H7 (cell line): ENCODE results near the gene ABCG2. TPM values are rescaled to one million over a fixed set of nuclear protein-coding genes. Genes with fewer than 3 reads are reported as not detected.

ENCODE experiments used
- DNase-seq: peaks from one replicate; pipeline ENCODE4 v3.0.0; 2012
- H3K27me3 ChIP-seq: 2 replicates; pipeline ENCODE4 v1.6.0; 2011; ENCODE audit warnings: mild to moderate bottlenecking, low read length; ENCODE audit not compliant: control insufficient read depth, insufficient read depth
- H3K36me3 ChIP-seq: replicated peaks from 2 replicates; pipeline ENCODE4 v1.5.1; 2011; ENCODE audit warnings: low read length; ENCODE audit not compliant: control insufficient read depth, insufficient read depth
- H3K4me3 ChIP-seq: 2 replicates; pipeline ENCODE4 v1.5.1; 2011; ENCODE audit warnings: low read depth, mild to moderate bottlenecking, control low read depth, low read length, moderate library complexity; ENCODE audit not compliant: insufficient read depth
- total RNA-seq: library from RNA; depleted of rRNA; stranded (reverse); fragments of >200 nt; shearing (Covaris generic); gene quantifications from 2 replicates; pipeline ENCODE4 v1.2.3, GENCODE V29; 2014; rRNA removed

Gene ABCG2
- total RNA-seq, 1 experiment from 2014 or later, result 9.0 TPM

- Histone ChIP-seq H3K36me3 (peaks cover 11% of the 10 kb centered on the region), H3K4me3 (no peak overlapping the region), H3K27me3 (no peaks in the 10 kb centered on the region)
- DNase-seq, result no peak
Measured at GRCh38 chr4:88054229-88054628, 104.2 kb downstream of the ABCG2 start.

GRCh38 chr4:88045021-88045420, 113.4 kb downstream of the ABCG2 start:
- H3K27me3 ChIP-seq, result no peaks in the 10 kb centered on the region
- DNase-seq, result no peak
- peaks cover 32% of the 10 kb centered on the region for H3K36me3 ChIP-seq
- no peak overlapping the region for H3K4me3 ChIP-seq

GRCh38 chr4:88043586-88044340, 114.7 kb downstream of the ABCG2 start:
- peaks cover 34% of the 10 kb centered on the region for H3K36me3 ChIP-seq
- DNase-seq, result no peak
- no peak overlapping the region for H3K4me3 ChIP-seq
- no peaks in the 10 kb centered on the region for H3K27me3 ChIP-seq

- H3K27me3 ChIP-seq, result no peaks in the 10 kb centered on the region
- H3K4me3 ChIP-seq, result no peak overlapping the region
- DNase-seq, result no peak
- H3K36me3 ChIP-seq, result peaks cover 36% of the 10 kb centered on the region
Measured at GRCh38 chr4:88043001-88043400, 115.4 kb downstream of the ABCG2 start.

GRCh38 chr4:88041626-88042025, 116.8 kb downstream of the ABCG2 start:
- no peaks in the 10 kb centered on the region for H3K27me3 ChIP-seq
- H3K36me3 ChIP-seq, result peaks cover 40% of the 10 kb centered on the region
- no peak for DNase-seq
- H3K4me3 ChIP-seq, result no peak overlapping the region

GRCh38 chr4:88040707-88041106, 117.7 kb downstream of the ABCG2 start:
- no peaks in the 10 kb centered on the region for H3K27me3 ChIP-seq
- H3K4me3 ChIP-seq, result no peak overlapping the region
- DNase-seq, result no peak
- H3K36me3 ChIP-seq, result peaks cover 41% of the 10 kb centered on the region

Other genes starting within 250 kb of the ABCG2 start
- 88.2 and 98.0 TPM in 2 replicates for gene SPP1, start 182.9 kb downstream of the ABCG2 start, total RNA-seq
- 16.6 and 19.4 TPM in 2 replicates for gene PKD2, start 151.0 kb downstream of the ABCG2 start, total RNA-seq
- gene PPM1K, start 125.9 kb upstream of the ABCG2 start, total RNA-seq, result 19.8 and 21.4 TPM in 2 replicates
- gene HERC6, start 220.2 kb upstream of the ABCG2 start, total RNA-seq, result 1.9 and 2.9 TPM in 2 replicates